H1 (cell line): ENCODE data around the gene TBC1D16. TPM values are rescaled to one million over a fixed set of nuclear protein-coding genes. Genes with fewer than 3 reads are reported as not detected.

Experiments used
- EZH2 ChIP-seq: fragments of 200-600 bp; sonication (generic); IDR thresholded peaks from 2 replicates; pipeline ENCODE4 v1.7.1; 2012; ENCODE audit warnings: low read depth, mild to moderate bottlenecking, moderate library complexity, low read length, inconsistent platforms; ENCODE audit not compliant: severe bottlenecking
- TAF7 ChIP-seq: optimal IDR thresholded peaks from 2 replicates; pipeline ENCODE3; 2011; ENCODE audit warnings: low read depth, mild to moderate bottlenecking, inconsistent platforms, low read length, moderate library complexity, borderline replicate concordance
- polyA plus RNA-seq, 7 experiments: library from polyadenylated mRNA; depleted of rRNA in 3 of 7; stranded (reverse) in 5 of 7; unstranded in 2 of 7; fragments of >200 nt in 5 of 7; fragments of 200-250 nt in 2 of 7; gene quantifications; 1 replicate in 5 of 7; 2 replicates in 1 of 7; 4 replicates in 1 of 7; pipeline versions ENCODE4 v1.2.1 to v1.2.3, GENCODE V29; 2011 to 2013; ENCODE audit warnings: missing spikeins in 2 of 7, mixed read lengths in 2 of 7
- total RNA-seq: library from RNA; stranded (reverse); fragmentation: NEBNext Ultra II Directional; extraction: Animal tissue kit (Norgen Biotek cat#: 25700); gene quantifications from 2 replicates; pipeline ENCODE4 v1.2.1, GENCODE V29; 2021

The TBC1D16 gene
- total and polyA plus RNA-seq, 2 of the 8 experiments (the other 6 are each of a cell fraction or from before 2014, with no cell fraction given) = 21.1 to 109 TPM

DNA sequence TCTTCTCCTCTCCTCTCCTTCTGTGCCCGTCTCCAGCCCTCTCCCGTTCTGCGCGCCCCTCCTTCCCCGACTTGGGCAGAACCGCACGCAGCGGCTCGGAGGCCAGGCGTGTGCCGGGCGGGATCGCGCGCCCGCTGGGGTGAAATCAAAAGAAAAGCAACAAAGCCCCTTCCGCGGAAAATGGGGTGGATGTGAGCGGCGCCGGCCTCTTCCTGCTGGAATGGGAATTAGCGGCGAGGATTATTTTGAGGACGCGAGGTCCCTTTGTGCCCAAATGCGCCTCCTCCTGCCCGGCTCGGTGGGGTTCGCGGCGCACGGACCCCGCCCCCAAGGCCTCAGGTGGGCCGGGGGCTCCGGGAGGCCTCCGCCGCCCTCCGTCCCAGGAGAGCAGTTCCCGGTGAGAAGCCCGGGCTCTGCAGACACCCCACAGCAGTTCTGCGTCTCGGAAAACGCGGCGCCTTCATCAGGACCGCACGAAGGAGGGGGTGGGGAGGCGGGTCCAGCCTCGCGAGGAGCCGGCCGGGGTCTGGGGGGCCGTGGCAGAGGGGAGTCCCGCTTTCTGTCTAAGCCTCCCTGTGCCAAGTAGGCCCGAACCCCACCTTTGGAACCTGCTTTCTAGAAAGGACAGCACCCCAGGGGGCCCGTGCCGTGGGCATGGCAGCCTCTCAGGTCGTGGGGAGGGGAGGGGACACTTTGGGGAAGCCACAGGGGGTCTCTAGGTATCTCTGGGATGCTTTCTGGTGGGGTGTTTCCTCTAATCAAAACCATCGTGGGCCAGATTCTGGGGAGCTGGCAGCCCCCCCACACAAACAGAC lies 105.4 kb downstream of the TBC1D16 start (continued):
- TF ChIP-seq EZH2 (no peak), TAF7 (peak; percentile 16)
